Neuronal stem cell (in vitro differentiated cells): ENCODE results near the gene C2orf42.
"Not testable (repeated sequence)": the region's sequence is repeated elsewhere in the genome, so short reads cannot be mapped to it uniquely, and the experiment has no call there.

ENCODE experiments used
- DNase-seq: peaks from one replicate; pipeline ENCODE4 v3.0.0-alpha.2; 2013; ENCODE audit warnings: low spot score
- H2AFZ ChIP-seq: one replicate; pipeline ENCODE4 v1.6.1; 2013; ENCODE audit warnings: mild to moderate bottlenecking, low read length, inconsistent platforms
- H2AK5ac ChIP-seq: 2 replicates; pipeline ENCODE4 v1.6.1; 2013; ENCODE audit warnings: low read depth, mild to moderate bottlenecking, inconsistent platforms, low read length, moderate library complexity, mixed read lengths
- H2BK120ac ChIP-seq: 2 replicates; pipeline ENCODE4 v1.6.1; 2013; ENCODE audit warnings: low read depth, mild to moderate bottlenecking, inconsistent platforms, low read length, moderate library complexity, mixed read lengths
- H2BK12ac ChIP-seq: one replicate; pipeline ENCODE4 v1.6.1; 2013; ENCODE audit warnings: low read length, inconsistent platforms
- H2BK15ac ChIP-seq: 2 replicates; pipeline ENCODE4 v1.6.1; 2013; ENCODE audit warnings: mild to moderate bottlenecking, low read length, inconsistent platforms, mixed read lengths
- H2BK5ac ChIP-seq: one replicate; pipeline ENCODE4 v1.6.1; 2013; ENCODE audit warnings: inconsistent platforms, mild to moderate bottlenecking, low read length, moderate library complexity
- H3K14ac ChIP-seq: one replicate; pipeline ENCODE4 v1.6.1; 2013; ENCODE audit warnings: low read length, inconsistent platforms
- H3K18ac ChIP-seq: 2 replicates; pipeline ENCODE4 v1.6.1; 2013; ENCODE audit warnings: low read length, inconsistent platforms
- H3K23ac ChIP-seq: 2 replicates; pipeline ENCODE4 v1.6.1; 2013; ENCODE audit warnings: low read depth, mild to moderate bottlenecking, mixed read lengths, low read length, inconsistent platforms; ENCODE audit not compliant: poor library complexity
- H3K27ac ChIP-seq: replicated peaks from 3 replicates; pipeline ENCODE4 v1.5.1; 2013; ENCODE audit warnings: low read length, inconsistent platforms
- H3K27me3 ChIP-seq, 3 experiments: 2 replicates each; pipeline ENCODE4 v1.6.1; 2013; ENCODE audit warnings: low read length in 3 of 3, mild to moderate bottlenecking in 2 of 3, inconsistent platforms in 1 of 3, low read depth in 1 of 3, mixed read lengths in 1 of 3, moderate library complexity in 1 of 3; ENCODE audit not compliant: control insufficient read depth in 3 of 3, insufficient read depth in 3 of 3
- H3K36me3 ChIP-seq, 2 donors: replicated peaks in 1 of 2; 2 replicates each; pipeline ENCODE4 v1.6.1; 2013; ENCODE audit warnings: low read length in 2 of 2; ENCODE audit not compliant: control insufficient read depth in 2 of 2, insufficient read depth in 2 of 2
- H3K4ac ChIP-seq: 2 replicates; pipeline ENCODE4 v1.6.1; 2013; ENCODE audit warnings: inconsistent platforms, mild to moderate bottlenecking, low read length, moderate library complexity
- H3K4me1 ChIP-seq, 2 donors: 1 replicate in 1 of 2; 2 replicates in 1 of 2; pipeline ENCODE4 v1.6.1; 2013; ENCODE audit warnings: low read length in 2 of 2, low read depth in 1 of 2; ENCODE audit not compliant: control insufficient read depth in 2 of 2, insufficient read depth in 1 of 2
- H3K4me2 ChIP-seq: one replicate; pipeline ENCODE4 v1.6.1; 2013; ENCODE audit warnings: mild to moderate bottlenecking, low read length, inconsistent platforms; ENCODE audit not compliant: insufficient read depth, poor library complexity, severe bottlenecking
- H3K4me3 ChIP-seq, 2 donors: 2 replicates each; pipeline ENCODE4 v1.5.1; 2013; ENCODE audit warnings: low read length in 2 of 2, mild to moderate bottlenecking in 2 of 2, inconsistent platforms in 1 of 2, moderate library complexity in 1 of 2
- H3K79me1 ChIP-seq: one replicate; pipeline ENCODE4 v1.6.1; 2013; ENCODE audit warnings: low read depth, mild to moderate bottlenecking, inconsistent platforms, low read length, moderate library complexity
- H3K9ac ChIP-seq: one replicate; pipeline ENCODE4 v1.6.1; 2013; ENCODE audit warnings: mild to moderate bottlenecking, low read depth, low read length, inconsistent platforms; ENCODE audit not compliant: poor library complexity
- H3K9me3 ChIP-seq, 2 donors: replicated peaks in 1 of 2; 2 replicates each; pipeline versions ENCODE3 to v1.6.1; 2013; ENCODE audit warnings: low read length in 2 of 2, mild to moderate bottlenecking in 2 of 2, inconsistent platforms in 1 of 2, low read depth in 1 of 2, mixed read lengths in 1 of 2, moderate library complexity in 1 of 2; ENCODE audit not compliant: control insufficient read depth in 2 of 2, insufficient read depth in 1 of 2
- H4K8ac ChIP-seq: one replicate; pipeline ENCODE4 v1.6.1; 2013; ENCODE audit warnings: low read depth, mild to moderate bottlenecking, inconsistent platforms, low read length, moderate library complexity
- H4K91ac ChIP-seq: one replicate; pipeline ENCODE4 v1.6.1; 2013; ENCODE audit warnings: low read length, low read depth, mild to moderate bottlenecking, inconsistent platforms; ENCODE audit not compliant: poor library complexity
- WGBS, 2 donors: extraction: QIAGEN DNeasy Blood & Tissue Kit; methylation state at CpG; one replicate each; pipeline ENCODE4 v1.1.7; 2013; ENCODE audit warnings: missing lambda C conversion rate in 2 of 2, mixed read lengths in 1 of 2; ENCODE audit not compliant: insufficient read length in 2 of 2, insufficient replicate concordance in 1 of 2; ENCODE audit errors: extremely low coverage in 2 of 2; 5-methylcytosine and 5-hydroxymethylcytosine counted together

The C2orf42 gene

DNA sequence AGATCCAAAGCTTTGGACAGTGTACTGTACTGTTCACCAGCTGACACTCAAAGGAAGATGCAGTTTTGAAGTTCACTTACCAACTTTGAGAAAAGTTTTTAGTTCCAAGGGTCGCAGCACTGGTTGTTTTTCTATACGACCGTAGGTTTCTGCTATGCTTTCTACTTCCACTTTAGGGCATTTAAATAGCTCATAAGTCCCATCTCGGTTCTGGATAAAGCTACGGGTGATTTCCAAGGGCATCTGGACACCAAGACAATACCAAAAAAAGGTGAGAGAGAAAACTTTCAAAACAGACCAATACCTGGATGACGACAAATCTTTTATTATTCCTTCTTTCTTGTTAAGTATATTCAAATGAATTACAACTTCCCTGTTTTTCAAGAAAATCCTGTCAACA lies 30.3 kb downstream of the C2orf42 start:
- H3K4ac ChIP-seq, result no peak overlapping the region
- H3K27ac ChIP-seq, result no peak overlapping the region
- no peaks in the 10 kb centered on the region for H3K9me3 ChIP-seq
- H3K79me1 ChIP-seq, result no peaks in the 10 kb centered on the region
- no peaks in the 10 kb centered on the region for H3K27me3 ChIP-seq
- no peaks in the 10 kb centered on the region for H3K4me1 ChIP-seq
- peaks cover 0 to 66% of the 10 kb centered on the region in 2 donors for H3K36me3 ChIP-seq
- H3K4me2 ChIP-seq, result no peak overlapping the region
- no peak overlapping the region for H2BK12ac ChIP-seq
- no peak overlapping the region for H2BK5ac ChIP-seq
- H3K14ac ChIP-seq, result no peak overlapping the region
- H3K4me3 ChIP-seq, result no peak overlapping the region
- WGBS, 2 donors, result no CpG with 5 or more reads among the region's 6 CpGs
- no peak overlapping the region for H2AFZ ChIP-seq
- H2BK120ac ChIP-seq, result no peak overlapping the region
- H2BK15ac ChIP-seq, result no peak overlapping the region
- no peak overlapping the region for H4K91ac ChIP-seq
- no peak overlapping the region for H4K8ac ChIP-seq
- H3K23ac ChIP-seq, result no peak overlapping the region
- no peak overlapping the region for H2AK5ac ChIP-seq
- no peak overlapping the region for H3K9ac ChIP-seq
- no peak for DNase-seq
- H3K18ac ChIP-seq, result no peak overlapping the region

DNA sequence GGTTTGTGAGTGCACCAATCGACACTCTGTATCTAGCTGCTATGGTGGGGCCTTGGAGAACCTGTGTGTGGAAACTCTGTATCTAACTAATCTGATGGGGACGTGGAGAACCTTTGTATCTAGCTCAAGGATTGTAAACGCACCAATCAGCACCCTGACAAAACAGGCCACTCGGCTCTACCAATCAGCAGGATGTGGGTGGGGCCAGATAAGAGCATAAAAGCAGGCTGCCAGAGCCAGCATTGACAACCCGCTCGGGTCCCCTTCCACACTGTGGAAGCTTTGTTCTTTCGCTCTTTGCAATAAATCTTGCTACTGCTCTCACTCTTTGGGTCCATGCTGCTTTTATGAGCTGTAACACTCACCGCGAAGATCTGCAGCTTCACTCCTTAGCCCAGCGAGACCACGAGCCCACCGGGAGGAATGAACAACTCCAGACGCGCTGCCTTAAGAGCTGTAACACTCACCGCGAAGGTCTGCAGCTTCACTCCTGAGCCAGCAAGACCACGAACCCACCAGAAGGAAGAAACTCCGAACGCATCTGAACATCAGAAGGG lies 41.6 kb downstream of the C2orf42 start:
- not testable (repeated sequence) for H3K27me3 ChIP-seq, H3K14ac ChIP-seq, H2BK5ac ChIP-seq, H3K4ac ChIP-seq, H3K4me3 ChIP-seq, H3K79me1 ChIP-seq, H4K8ac ChIP-seq, H3K18ac ChIP-seq, H4K91ac ChIP-seq, H3K4me2 ChIP-seq, H2AFZ ChIP-seq, DNase-seq, H2AK5ac ChIP-seq, H3K4me1 ChIP-seq, H3K9ac ChIP-seq, H3K9me3 ChIP-seq, H3K23ac ChIP-seq, H2BK15ac ChIP-seq, H2BK12ac ChIP-seq, H3K27ac ChIP-seq, H2BK120ac ChIP-seq
- peaks cover 0 to 29% of the 10 kb centered on the region in 2 donors for H3K36me3 ChIP-seq
- WGBS, 2 donors, result no CpG with 5 or more reads among the region's 19 CpGs

DNA sequence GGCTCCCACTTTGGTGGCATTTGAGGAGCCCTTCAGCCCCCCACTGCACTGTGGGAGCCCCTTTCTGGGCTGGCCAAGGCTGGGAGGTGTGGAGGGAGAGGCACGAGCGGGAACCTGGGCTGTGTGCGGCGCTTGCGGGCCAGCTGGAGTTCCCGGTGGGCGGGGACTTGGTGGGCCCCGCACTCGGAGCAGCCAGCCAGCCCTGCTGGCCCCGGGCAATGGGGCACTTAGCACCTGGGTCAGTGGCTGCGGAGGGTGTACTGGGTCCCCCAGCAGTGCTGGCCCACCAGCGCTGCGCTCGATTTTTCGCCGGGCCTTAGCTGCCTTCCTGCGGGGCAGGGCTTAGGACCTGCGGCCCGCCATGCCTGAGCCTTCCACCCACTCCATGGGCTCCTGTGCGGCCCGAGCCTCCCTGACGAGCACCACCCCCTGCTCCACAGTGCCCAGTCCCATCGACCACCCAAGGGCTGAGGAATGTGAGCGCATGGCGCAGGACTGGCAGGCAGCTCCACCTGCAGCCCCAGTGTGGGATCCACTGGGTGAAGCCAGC lies 42.5 kb downstream of the C2orf42 start:
- H3K9ac ChIP-seq, H3K9me3 ChIP-seq, H4K91ac ChIP-seq, H2AFZ ChIP-seq, H3K14ac ChIP-seq, H3K4ac ChIP-seq, H3K18ac ChIP-seq, H3K4me3 ChIP-seq, H2BK15ac ChIP-seq, H2BK12ac ChIP-seq, H3K79me1 ChIP-seq, H3K27me3 ChIP-seq, H3K4me1 ChIP-seq, H4K8ac ChIP-seq, H2BK5ac ChIP-seq, H3K27ac ChIP-seq, DNase-seq, H2AK5ac ChIP-seq, H3K23ac ChIP-seq, H2BK120ac ChIP-seq, H3K4me2 ChIP-seq: not testable (repeated sequence)
- WGBS, 2 donors, result no CpG with 5 or more reads among the region's 25 CpGs
- H3K36me3 ChIP-seq, result peaks cover 0 to 29% of the 10 kb centered on the region in 2 donors

DNA sequence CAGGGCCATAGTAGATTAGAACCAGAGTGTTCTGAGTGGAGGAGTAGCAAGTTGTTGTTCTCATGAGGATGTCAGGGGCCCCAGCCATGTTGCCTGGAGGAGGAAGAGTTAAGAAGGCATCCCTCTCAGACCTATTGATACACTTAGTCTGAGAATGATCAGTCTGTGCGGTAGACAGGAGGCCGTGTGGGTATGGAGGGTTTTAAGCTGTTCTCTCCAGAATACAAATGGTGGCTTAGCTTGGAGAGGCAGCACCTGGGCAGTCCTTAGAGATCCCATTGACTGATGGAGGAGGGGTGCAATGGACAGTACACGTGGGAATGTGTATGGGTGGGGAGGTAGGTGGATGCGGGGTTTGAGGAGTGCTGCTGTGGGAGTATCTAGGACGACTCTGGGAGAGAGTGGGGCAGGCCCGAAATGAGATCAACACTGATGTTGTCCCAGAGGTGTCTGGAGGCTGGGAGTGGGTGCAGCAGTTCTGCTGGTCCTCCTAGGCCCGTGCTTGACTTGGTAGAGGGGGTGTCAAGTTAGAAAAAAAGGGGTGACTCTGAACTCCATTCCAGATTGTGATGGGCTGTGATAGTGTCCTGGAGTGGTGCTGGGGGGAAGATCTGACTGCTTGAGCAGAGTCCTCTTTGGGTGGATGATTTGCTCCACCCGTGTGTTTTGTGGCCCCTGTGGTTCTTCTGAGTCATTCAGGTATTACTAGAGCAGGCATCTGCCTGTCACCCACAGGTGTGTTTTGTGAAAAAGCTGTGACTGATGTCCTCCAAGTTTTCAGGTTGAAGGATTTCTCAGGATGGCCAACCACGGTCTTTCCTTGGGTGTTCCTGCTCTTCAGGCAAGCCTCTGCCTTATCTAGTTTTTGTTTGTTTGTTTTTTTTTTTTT lies 44.7 kb downstream of the C2orf42 start:
- Histone ChIP-seq H3K79me1 (no peaks in the 10 kb centered on the region), H3K36me3 (peaks cover 0 to 15% of the 10 kb centered on the region in 2 donors), H3K9me3 (no peaks in the 10 kb centered on the region), H3K18ac (peak overlapping the region; percentile 35), H3K14ac (no peak overlapping the region), H2AFZ (peak overlapping the region; percentile 23), H2BK15ac (peak overlapping the region; percentile 62), H2AK5ac (no peak overlapping the region), H3K4me2 (no peak overlapping the region), H3K27ac (no peak overlapping the region), H3K9ac (no peak overlapping the region), H3K4ac (no peak overlapping the region), H2BK120ac (no peak overlapping the region), H3K4me1 (peaks cover 13 to 15% of the 10 kb centered on the region in 2 donors), H3K4me3 (no peak overlapping the region), H2BK5ac (no peak overlapping the region), H4K8ac (no peak overlapping the region), H4K91ac (no peak overlapping the region), H3K27me3 (no peaks in the 10 kb centered on the region), H2BK12ac (no peak overlapping the region), H3K23ac (peak overlapping the region; percentile 75)
- DNase-seq, result no peak
- WGBS, 2 donors, result no CpG with 5 or more reads among the region's 9 CpGs
